Left lung (tissue), 10 donors: Measurements from ENCODE around the gene MPP3. TPM values are rescaled to one million over a fixed set of nuclear protein-coding genes. Genes with fewer than 3 reads are reported as not detected.
A peak's percentile ranks its signal among the peaks of the same experiment; 100 is the strongest.

Source experiments
- ATAC-seq: fragments of 200-7000 bp; cut with Tn5 transposase; one replicate; pipeline ENCODE4 v1.9.1; 2020; ENCODE audit warnings: moderate library complexity
- DNase-seq, 4 donors: peaks; one replicate each; pipeline ENCODE4 v3.0.0-alpha.2; 2013 to 2020
- H3K27ac ChIP-seq, 2 donors: fragments of 200-600 bp; sonication (generic) in 1 of 2; one replicate each; pipeline versions ENCODE4 v1.5.0 to v1.8.0; 2020 to 2021
- H3K27me3 ChIP-seq, 2 donors: fragments of 200-600 bp; sonication (generic) in 1 of 2; one replicate each; pipeline versions ENCODE4 v1.5.0 to v1.8.0; 2020 to 2021
- H3K36me3 ChIP-seq, 2 donors: fragments of 200-600 bp; sonication (generic) in 1 of 2; one replicate each; pipeline versions ENCODE4 v1.5.0 to v1.8.0; 2020 to 2021
- H3K4me1 ChIP-seq, 2 donors: fragments of 200-600 bp; one replicate each; pipeline ENCODE4 v1.8.0; 2021
- H3K4me3 ChIP-seq, 2 donors: fragments of 200-600 bp; sonication (generic) in 1 of 2; one replicate each; pipeline versions ENCODE4 v1.5.0 to v1.8.0; 2020 to 2021; ENCODE audit warnings: mild to moderate bottlenecking in 1 of 2
- H3K9me3 ChIP-seq, 2 donors: fragments of 200-600 bp; sonication (generic) in 1 of 2; one replicate each; pipeline versions ENCODE4 v1.5.0 to v1.8.0; 2020 to 2021
- intact Hi-C, 2 donors: fragments of 100-400 bp; cut with DNase I; formaldehyde crosslinking; loops; one replicate each; pipeline versions ENCODE4 v1.11.2 to v1.14.2; 2022
- polyA plus RNA-seq, 6 donors: library from polyadenylated mRNA; unstranded; fragments of 120-200 nt; gene quantifications; one replicate each; pipeline ENCODE4 v1.2.1, GENCODE V29; 2013; ENCODE audit not compliant: insufficient read length in 6 of 6
- total RNA-seq, 2 donors: library from RNA; stranded (reverse); fragmentation: NEBNext Ultra II Directional; extraction: Animal tissue kit (Norgen Biotek cat#: 25700); gene quantifications; one replicate each; pipeline ENCODE4 v1.2.1, GENCODE V29; 2021
- TF ChIP-seq, protein P1 (sequence below), 2 donors: fragments of 200-600 bp; sonication (generic) in 1 of 2; IDR thresholded peaks; one replicate each; pipeline versions ENCODE4 v1.5.0 to v1.8.0; 2021; ENCODE audit warnings: antibody characterized with exemption in 2 of 2
- donor health status: DM: no; HTN: yes; CAD: no.
- donor health status: DM: no; HTN: no; CAD: no.

Gene MPP3
- total and polyA plus RNA-seq, 8 donors: 8.0 to 17.9 (median 13.0) TPM

DNA sequence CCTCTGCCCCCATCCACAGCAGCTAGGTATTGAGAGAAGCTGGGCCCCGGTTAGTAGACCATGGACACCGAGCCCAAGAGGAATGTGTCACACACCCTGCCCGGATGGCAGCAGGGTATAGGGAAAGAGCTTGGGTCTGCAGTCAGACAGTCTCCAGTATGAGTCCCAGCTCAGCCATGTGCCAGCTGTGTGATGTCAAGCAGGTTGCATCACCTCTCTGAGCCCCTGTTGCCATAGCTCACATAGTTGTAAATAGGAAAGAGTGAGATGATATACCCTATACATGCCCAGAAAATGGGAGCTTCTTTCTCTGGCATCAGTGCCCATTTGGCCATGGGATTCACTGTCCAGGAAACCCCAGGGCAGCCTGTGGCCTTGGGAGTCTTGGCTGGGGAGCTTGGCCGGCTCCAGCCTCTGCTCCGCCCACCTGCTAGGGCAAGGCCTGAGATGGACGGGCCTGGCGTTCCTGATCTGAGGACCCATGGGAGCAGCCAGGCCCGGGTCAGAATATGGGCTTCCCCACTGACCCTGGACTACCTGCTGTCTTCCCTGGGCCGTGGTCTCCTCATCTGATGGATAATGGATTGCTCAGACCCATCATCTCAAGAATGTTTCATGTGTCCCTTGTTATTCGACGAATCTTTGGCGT, 27.3 kb upstream of the MPP3 start:
- TF ChIP-seq, protein P1, sequence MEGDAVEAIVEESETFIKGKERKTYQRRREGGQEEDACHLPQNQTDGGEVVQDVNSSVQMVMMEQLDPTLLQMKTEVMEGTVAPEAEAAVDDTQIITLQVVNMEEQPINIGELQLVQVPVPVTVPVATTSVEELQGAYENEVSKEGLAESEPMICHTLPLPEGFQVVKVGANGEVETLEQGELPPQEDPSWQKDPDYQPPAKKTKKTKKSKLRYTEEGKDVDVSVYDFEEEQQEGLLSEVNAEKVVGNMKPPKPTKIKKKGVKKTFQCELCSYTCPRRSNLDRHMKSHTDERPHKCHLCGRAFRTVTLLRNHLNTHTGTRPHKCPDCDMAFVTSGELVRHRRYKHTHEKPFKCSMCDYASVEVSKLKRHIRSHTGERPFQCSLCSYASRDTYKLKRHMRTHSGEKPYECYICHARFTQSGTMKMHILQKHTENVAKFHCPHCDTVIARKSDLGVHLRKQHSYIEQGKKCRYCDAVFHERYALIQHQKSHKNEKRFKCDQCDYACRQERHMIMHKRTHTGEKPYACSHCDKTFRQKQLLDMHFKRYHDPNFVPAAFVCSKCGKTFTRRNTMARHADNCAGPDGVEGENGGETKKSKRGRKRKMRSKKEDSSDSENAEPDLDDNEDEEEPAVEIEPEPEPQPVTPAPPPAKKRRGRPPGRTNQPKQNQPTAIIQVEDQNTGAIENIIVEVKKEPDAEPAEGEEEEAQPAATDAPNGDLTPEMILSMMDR (IDR thresholded peaks at IDR 0.05): no peak

GRCh38 chr17:43857957-43858600, 25.1 kb upstream of the MPP3 start:
- Histone ChIP-seq H3K4me3 (no peak overlapping the region), H3K27me3 (peaks cover 0 to 17% of the 10 kb centered on the region in 2 donors), H3K36me3 (no peaks in the 10 kb centered on the region), H3K4me1 (no peaks in the 10 kb centered on the region), H3K27ac (peak overlapping the region in 1 of 2 donors; percentile 41), H3K9me3 (no peaks in the 10 kb centered on the region)
- no peak for DNase-seq
- intact Hi-C loops: no loop called here
- TF ChIP-seq, protein P1 (IDR thresholded peaks at IDR 0.05): no peak
- ATAC-seq: no peak

More for the DNA sequence above, 27.3 kb upstream of the MPP3 start:
- no peak for ATAC-seq
- DNase-seq: no peak
- peaks cover 0 to 10% of the 10 kb centered on the region in 2 donors for H3K27me3 ChIP-seq
- intact Hi-C loops: no loop called here
- no peak overlapping the region for H3K4me3 ChIP-seq
- H3K36me3 ChIP-seq: no peaks in the 10 kb centered on the region
- H3K27ac ChIP-seq: no peak overlapping the region
- H3K9me3 ChIP-seq: no peaks in the 10 kb centered on the region
- no peaks in the 10 kb centered on the region for H3K4me1 ChIP-seq

DNA sequence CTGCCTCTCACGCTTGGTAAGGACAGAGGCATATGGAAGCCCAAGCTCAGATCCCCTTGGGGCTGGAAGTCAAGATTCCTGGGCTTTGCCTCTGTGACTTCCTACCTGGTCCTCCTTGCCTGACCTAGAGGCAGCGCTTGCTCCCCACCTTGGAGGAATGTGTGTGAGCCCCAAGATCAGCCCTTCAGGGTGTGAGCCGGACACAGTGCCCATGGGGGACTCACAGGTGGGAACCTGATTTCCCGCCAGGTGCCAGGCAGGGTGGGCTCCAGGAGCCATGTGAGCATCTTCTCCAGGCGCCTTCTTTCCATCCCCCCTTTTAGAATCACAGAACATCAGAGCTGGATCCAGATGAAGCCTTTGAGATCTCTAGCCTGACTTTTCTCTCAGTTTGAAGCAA, 24.2 kb upstream of the MPP3 start:
- Histone ChIP-seq H3K4me3 (no peak overlapping the region), H3K27me3 (peaks cover 0 to 17% of the 10 kb centered on the region in 2 donors), H3K27ac (no peak overlapping the region), H3K9me3 (no peaks in the 10 kb centered on the region), H3K36me3 (no peaks in the 10 kb centered on the region), H3K4me1 (no peaks in the 10 kb centered on the region)
- no peak for ATAC-seq
- intact Hi-C loops: no loop called here
- DNase-seq: no peak
- TF ChIP-seq, protein P1 (IDR thresholded peaks at IDR 0.05): no peak

GRCh38 chr17:43856141-43856540, 23.2 kb upstream of the MPP3 start:
- peaks cover 0 to 22% of the 10 kb centered on the region in 2 donors for H3K27me3 ChIP-seq
- H3K4me1 ChIP-seq: no peaks in the 10 kb centered on the region
- DNase-seq (no peak), ATAC-seq (no peak)
- TF ChIP-seq, protein P1 (IDR thresholded peaks at IDR 0.05): no peak
- intact Hi-C loops: no loop called here
- no peaks in the 10 kb centered on the region for H3K9me3 ChIP-seq
- no peak overlapping the region for H3K4me3 ChIP-seq
- no peak overlapping the region for H3K27ac ChIP-seq
- no peaks in the 10 kb centered on the region for H3K36me3 ChIP-seq

GRCh38 chr17:43855061-43855460, 22.1 kb upstream of the MPP3 start:
- no peak for DNase-seq
- H3K36me3 ChIP-seq: no peaks in the 10 kb centered on the region
- H3K4me3 ChIP-seq: no peak overlapping the region
- no peaks in the 10 kb centered on the region for H3K4me1 ChIP-seq
- no peaks in the 10 kb centered on the region for H3K9me3 ChIP-seq
- ATAC-seq: no peak
- H3K27ac ChIP-seq: no peak overlapping the region
- intact Hi-C loops: no loop called here
- TF ChIP-seq, protein P1 (IDR thresholded peaks at IDR 0.05): no peak
- H3K27me3 ChIP-seq: peaks cover 0 to 22% of the 10 kb centered on the region in 2 donors
